Keratinocyte (primary cell): ENCODE measurements around the gene GLTP. TPM values are rescaled to one million over a fixed set of nuclear protein-coding genes. Genes with fewer than 3 reads are reported as not detected.

Source experiments
- DNase-seq: peaks from one replicate; pipeline ENCODE4 v3.0.0-alpha.2; 2011; ENCODE audit warnings: low read depth, missing footprints, low spot score
- FAIRE-seq: peaks from 2 replicates; lab custom pipeline; 2011; peaks lifted over from hg19 to GRCh38; lab: Jason Lieb, UNC
- H2AFZ ChIP-seq: 2 replicates; pipeline ENCODE4 v1.6.0; 2012; ENCODE audit warnings: low read length, control low read depth, inconsistent platforms; ENCODE audit not compliant: control insufficient read depth
- H3K27ac ChIP-seq: 2 replicates; pipeline ENCODE4 v1.5.1; 2011; ENCODE audit warnings: low read length; ENCODE audit not compliant: control insufficient read depth, insufficient read depth
- H3K27me3 ChIP-seq: 3 replicates; pipeline ENCODE4 v1.6.0; 2011; ENCODE audit warnings: low read length; ENCODE audit not compliant: control insufficient read depth, insufficient read depth; ENCODE audit errors: extremely low read depth
- H3K36me3 ChIP-seq, 2 experiments: 2 replicates in 1 of 2; 3 replicates in 1 of 2; pipeline ENCODE4 v1.5.1; 2011; ENCODE audit warnings: low read length in 2 of 2, mild to moderate bottlenecking in 1 of 2; ENCODE audit not compliant: control insufficient read depth in 2 of 2, insufficient read depth in 2 of 2; ENCODE audit errors: extremely low read depth in 1 of 2
- H3K4me1 ChIP-seq: 3 replicates; pipeline ENCODE4 v1.5.1; 2011; ENCODE audit warnings: low read length; ENCODE audit not compliant: control insufficient read depth, insufficient read depth; ENCODE audit errors: extremely low read depth
- H3K4me2 ChIP-seq: 3 replicates; pipeline ENCODE4 v1.6.0; 2011; ENCODE audit warnings: low read depth, low read length; ENCODE audit not compliant: control insufficient read depth, insufficient read depth; ENCODE audit errors: extremely low read depth
- H3K4me3 ChIP-seq, 3 experiments: fragments of 200-600 bp in 1 of 3; sonication (generic) in 1 of 3; 2 replicates in 2 of 3; 3 replicates in 1 of 3; pipeline ENCODE4 v1.5.1; 2011 to 2016; ENCODE audit warnings: low read length in 3 of 3, mild to moderate bottlenecking in 3 of 3, control low read depth in 2 of 3, inconsistent platforms in 1 of 3, low read depth in 1 of 3, mixed read lengths in 1 of 3, mixed run types in 1 of 3, moderate library complexity in 1 of 3; ENCODE audit not compliant: control insufficient read depth in 2 of 3, insufficient read depth in 2 of 3; ENCODE audit errors: extremely low read depth in 1 of 3
- H3K79me2 ChIP-seq: 2 replicates; pipeline ENCODE4 v1.6.0; 2012; ENCODE audit warnings: low read length; ENCODE audit not compliant: control insufficient read depth, insufficient read depth
- H3K9ac ChIP-seq: 3 replicates; pipeline ENCODE4 v1.6.0; 2011; ENCODE audit warnings: low read length; ENCODE audit not compliant: control insufficient read depth, insufficient read depth; ENCODE audit errors: extremely low read depth
- H3K9me1 ChIP-seq: 3 replicates; pipeline ENCODE4 v1.6.0; 2011; ENCODE audit warnings: low read length; ENCODE audit not compliant: control insufficient read depth, insufficient read depth; ENCODE audit errors: extremely low read depth
- H3K9me3 ChIP-seq: 2 replicates; pipeline ENCODE4 v1.5.1; 2012; ENCODE audit warnings: low read depth, low read length; ENCODE audit not compliant: control insufficient read depth
- H4K20me1 ChIP-seq: 3 replicates; pipeline ENCODE4 v1.6.0; 2011; ENCODE audit warnings: low read length; ENCODE audit not compliant: control insufficient read depth, insufficient read depth; ENCODE audit errors: extremely low read depth
- EZH2 ChIP-seq: IDR thresholded peaks from one replicate; pipeline ENCODE4 v1.6.1; 2012; ENCODE audit warnings: inconsistent platforms, mild to moderate bottlenecking, low read length, moderate library complexity
- dilution Hi-C: fragments of 300-500 bp; cut with MboI; formaldehyde crosslinking; loops from one replicate; pipeline ENCODE4 v1.7.0; 2020; ENCODE audit warnings: low sequenced_read_pairs; ENCODE audit not compliant: extremely low pct_ligation_motif_present
- polyA plus RNA-seq, 5 experiments: library from polyadenylated mRNA; depleted of rRNA in 3 of 5; stranded (reverse) in 3 of 5; stranded (forward) in 1 of 5; unstranded in 1 of 5; fragments of >200 nt; gene quantifications; 1 replicate in 1 of 5; 2 replicates in 3 of 5; 3 replicates in 1 of 5; pipeline versions ENCODE4 v1.2.1 to v1.2.3, GENCODE V29; 2011 to 2012; ENCODE audit warnings: missing spikeins in 2 of 5, low read depth in 1 of 5, low replicate concordance in 1 of 5
- TF ChIP-seq, protein P1 (sequence below), 3 experiments: IDR thresholded peaks in 1 of 3; conservative IDR thresholded peaks in 1 of 3; optimal IDR thresholded peaks in 1 of 3; 2 replicates in 2 of 3; 3 replicates in 1 of 3; pipeline versions ENCODE3 to v1.5.1; 2011; ENCODE audit warnings: low read length in 3 of 3, mild to moderate bottlenecking in 3 of 3, moderate library complexity in 2 of 3, control low read depth in 1 of 3, inconsistent platforms in 1 of 3; ENCODE audit not compliant: insufficient read depth in 2 of 3; ENCODE audit errors: extremely low read depth in 1 of 3

Gene GLTP
- polyA plus RNA-seq, 1 donor (not counting 4 experiments of a cell fraction or from before 2014, with no cell fraction given), result 54.6 TPM

DNA sequence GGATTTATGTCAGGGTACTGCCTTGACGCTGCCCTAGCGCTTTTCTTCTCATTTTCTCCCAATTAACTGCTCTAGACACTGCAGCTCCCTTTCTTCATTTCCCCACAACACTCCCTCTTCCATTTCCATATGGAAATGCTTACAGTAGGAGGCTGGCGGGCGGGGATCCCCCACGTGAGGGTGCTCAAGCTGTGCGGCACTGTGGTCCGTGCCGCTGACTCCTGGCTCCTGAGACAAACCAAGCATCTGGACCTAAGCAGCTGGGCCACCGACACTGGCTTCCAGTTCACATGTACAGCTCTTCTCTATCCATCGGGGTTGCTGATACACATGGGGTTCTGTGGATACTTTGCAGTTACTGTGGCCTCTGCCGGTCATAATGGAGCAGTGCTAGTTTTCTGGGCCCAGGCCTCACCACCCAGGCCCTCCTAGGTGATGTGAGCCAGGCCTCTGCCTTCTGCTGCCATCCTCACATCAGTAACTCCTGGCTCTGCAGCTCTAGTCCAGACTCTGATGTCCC lies 40.0 kb upstream of the GLTP start:
- H3K4me3 ChIP-seq, result no peak overlapping the region
- H2AFZ ChIP-seq, result no peak overlapping the region
- no peaks in the 10 kb centered on the region for H4K20me1 ChIP-seq
- H3K36me3 ChIP-seq, result peaks cover 13 to 32% of the 10 kb centered on the region in 2 experiments
- no peaks in the 10 kb centered on the region for H3K79me2 ChIP-seq
- FAIRE-seq (no peak), DNase-seq (no peak)
- H3K27ac ChIP-seq, result no peak overlapping the region
- dilution Hi-C loops, result no loop called here
- no peaks in the 10 kb centered on the region for H3K4me1 ChIP-seq
- H3K9me3 ChIP-seq, result no peaks in the 10 kb centered on the region
- H3K9ac ChIP-seq, result no peak overlapping the region
- H3K9me1 ChIP-seq, result no peaks in the 10 kb centered on the region
- H3K27me3 ChIP-seq, result no peaks in the 10 kb centered on the region
- TF ChIP-seq, protein P1, sequence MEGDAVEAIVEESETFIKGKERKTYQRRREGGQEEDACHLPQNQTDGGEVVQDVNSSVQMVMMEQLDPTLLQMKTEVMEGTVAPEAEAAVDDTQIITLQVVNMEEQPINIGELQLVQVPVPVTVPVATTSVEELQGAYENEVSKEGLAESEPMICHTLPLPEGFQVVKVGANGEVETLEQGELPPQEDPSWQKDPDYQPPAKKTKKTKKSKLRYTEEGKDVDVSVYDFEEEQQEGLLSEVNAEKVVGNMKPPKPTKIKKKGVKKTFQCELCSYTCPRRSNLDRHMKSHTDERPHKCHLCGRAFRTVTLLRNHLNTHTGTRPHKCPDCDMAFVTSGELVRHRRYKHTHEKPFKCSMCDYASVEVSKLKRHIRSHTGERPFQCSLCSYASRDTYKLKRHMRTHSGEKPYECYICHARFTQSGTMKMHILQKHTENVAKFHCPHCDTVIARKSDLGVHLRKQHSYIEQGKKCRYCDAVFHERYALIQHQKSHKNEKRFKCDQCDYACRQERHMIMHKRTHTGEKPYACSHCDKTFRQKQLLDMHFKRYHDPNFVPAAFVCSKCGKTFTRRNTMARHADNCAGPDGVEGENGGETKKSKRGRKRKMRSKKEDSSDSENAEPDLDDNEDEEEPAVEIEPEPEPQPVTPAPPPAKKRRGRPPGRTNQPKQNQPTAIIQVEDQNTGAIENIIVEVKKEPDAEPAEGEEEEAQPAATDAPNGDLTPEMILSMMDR (optimal IDR thresholded peaks at IDR 0.05 in 1 of 3, IDR thresholded peaks at IDR 0.05 in 1 of 3, conservative IDR thresholded peaks at IDR 0.05 in 1 of 3; ENCODE audit: extremely low read depth in 1 of 3, insufficient read depth in 2 of 3, low read length in 3 of 3), result no peak
- no peak overlapping the region for H3K4me2 ChIP-seq

GRCh38 chr12:109919456-109919855 lies 39.1 kb upstream of the GLTP start:
- Histone ChIP-seq H3K9me1 (no peaks in the 10 kb centered on the region), H2AFZ (no peak overlapping the region), H4K20me1 (no peaks in the 10 kb centered on the region), H3K9ac (no peak overlapping the region), H3K4me3 (no peak overlapping the region), H3K36me3 (peaks cover 19 to 30% of the 10 kb centered on the region in 2 experiments), H3K4me2 (no peak overlapping the region), H3K4me1 (peaks cover 4% of the 10 kb centered on the region), H3K79me2 (no peaks in the 10 kb centered on the region), H3K27me3 (no peaks in the 10 kb centered on the region), H3K9me3 (no peaks in the 10 kb centered on the region), H3K27ac (no peak overlapping the region)
- DNase-seq, result no peak
- dilution Hi-C loops, result no loop called here
- TF ChIP-seq, protein P1 (optimal IDR thresholded peaks at IDR 0.05 in 1 of 3, IDR thresholded peaks at IDR 0.05 in 1 of 3, conservative IDR thresholded peaks at IDR 0.05 in 1 of 3; ENCODE audit: extremely low read depth in 1 of 3, insufficient read depth in 2 of 3, low read length in 3 of 3), result no peak
- TF ChIP-seq EZH2, result no peak
- FAIRE-seq, result no peak
